Testis (tissue), 2 donors: ENCODE data around the gene TMEM141.

ENCODE experiments used
- CTCF ChIP-seq, 3 experiments: fragments of 450-650 bp in 2 of 3; fragments of 200-600 bp in 1 of 3; sonication (generic) in 1 of 3; IDR thresholded peaks; one replicate each; pipeline ENCODE4 v1.5.1; 2016 to 2019; ENCODE audit warnings: antibody characterized with exemption in 3 of 3, mild to moderate bottlenecking in 2 of 3, moderate library complexity in 1 of 3
- POLR2A ChIP-seq: fragments of 450-650 bp; IDR thresholded peaks from one replicate; pipeline ENCODE4 v1.6.1; 2017; ENCODE audit warnings: antibody characterized with exemption, mild to moderate bottlenecking, moderate library complexity

GRCh38 chr9:136838314-136839228 lies 47.4 kb downstream of the TMEM141 start:
- no peak for TF ChIP-seq CTCF (IDR thresholded peaks at IDR 0.05)
- no peak for TF ChIP-seq POLR2A
